ENCODE results near the gene ZNF746.
"Not testable (repeated sequence)": the region's sequence is repeated elsewhere in the genome, so short reads cannot be mapped to it uniquely, and the experiment has no call there.

ZNF746 gene

GRCh38 chr7:149493975-149494374 is 3.6 kb downstream of the ZNF746 start:
- not testable (repeated sequence) for H3K4me3 ChIP-seq (ENCODE audit: low read length); DNase-seq (ENCODE audit: low read depth, low spot score)

GRCh38 chr7:149493366-149493765 is 4.2 kb downstream of the ZNF746 start:
- no peak overlapping the region for H3K4me3 ChIP-seq (ENCODE audit: low read length)
- DNase-seq (ENCODE audit: low read depth, low spot score) = no peak

- DNase-seq (ENCODE audit: low read depth, low spot score) = no peak
These were observed 7.4 kb downstream of the ZNF746 start for GRCh38 chr7:149490083-149490760.

GRCh38 chr7:149489391-149490024 is 8.1 kb downstream of the ZNF746 start:
- H3K4me3 ChIP-seq (ENCODE audit: low read length) = no peak overlapping the region
- DNase-seq (ENCODE audit: low read depth, low spot score) = no peak

More at GRCh38 chr7:149490083-149490760, 7.4 kb downstream of the ZNF746 start:
- H3K4me3 ChIP-seq (ENCODE audit: low read length) = no peak overlapping the region

- no peak overlapping the region for H3K4me3 ChIP-seq (ENCODE audit: low read length)
- no peak for DNase-seq (ENCODE audit: low read depth, low spot score)
These were observed 18.0 kb downstream of the ZNF746 start for GRCh38 chr7:149479568-149479967.

- H3K4me3 ChIP-seq (ENCODE audit: low read length) = no peak overlapping the region
- no peak for DNase-seq (ENCODE audit: low read depth, low spot score)
These were observed 18.9 kb downstream of the ZNF746 start for GRCh38 chr7:149478754-149479153.

- DNase-seq (ENCODE audit: low read depth, low spot score) = no peak
- no peak overlapping the region for H3K4me3 ChIP-seq (ENCODE audit: low read length)
These were observed 19.8 kb downstream of the ZNF746 start for GRCh38 chr7:149477494-149478443.

- no peak overlapping the region for H3K4me3 ChIP-seq (ENCODE audit: low read length)
- DNase-seq (ENCODE audit: low read depth, low spot score) = no peak
These were observed 20.8 kb downstream of the ZNF746 start for GRCh38 chr7:149476791-149477190.

GRCh38 chr7:149475121-149476045 is 22.2 kb downstream of the ZNF746 start:
- H3K4me3 ChIP-seq (ENCODE audit: low read length) = no peak overlapping the region
- DNase-seq (ENCODE audit: low read depth, low spot score) = no peak

- no peak overlapping the region for H3K4me3 ChIP-seq (ENCODE audit: low read length)
- DNase-seq (ENCODE audit: low read depth, low spot score) = no peak
These were observed 23.1 kb downstream of the ZNF746 start for GRCh38 chr7:149474309-149475120.

GRCh38 chr7:149473251-149473650 is 24.4 kb downstream of the ZNF746 start:
- no peak overlapping the region for H3K4me3 ChIP-seq (ENCODE audit: low read length)
- no peak for DNase-seq (ENCODE audit: low read depth, low spot score)

GRCh38 chr7:149471289-149471953 is 26.2 kb downstream of the ZNF746 start:
- DNase-seq (ENCODE audit: low read depth, low spot score) = no peak
- H3K4me3 ChIP-seq (ENCODE audit: low read length) = no peak overlapping the region

- no peak for DNase-seq (ENCODE audit: low read depth, low spot score)
- no peak overlapping the region for H3K4me3 ChIP-seq (ENCODE audit: low read length)
These were observed 27.8 kb downstream of the ZNF746 start for GRCh38 chr7:149469806-149470205.

GRCh38 chr7:149468208-149468607 is 29.4 kb downstream of the ZNF746 start:
- no peak for DNase-seq (ENCODE audit: low read depth, low spot score)
- H3K4me3 ChIP-seq (ENCODE audit: low read length) = no peak overlapping the region

GRCh38 chr7:149467321-149467859 is 30.2 kb downstream of the ZNF746 start:
- no peak overlapping the region for H3K4me3 ChIP-seq (ENCODE audit: low read length)
- DNase-seq (ENCODE audit: low read depth, low spot score) = no peak

- DNase-seq (ENCODE audit: low read depth, low spot score) = no peak
- no peak overlapping the region for H3K4me3 ChIP-seq (ENCODE audit: low read length)
These were observed 31.2 kb downstream of the ZNF746 start for GRCh38 chr7:149466364-149466763.

- no peak for DNase-seq (ENCODE audit: low read depth, low spot score)
- H3K4me3 ChIP-seq (ENCODE audit: low read length) = no peak overlapping the region
These were observed 34.0 kb downstream of the ZNF746 start for GRCh38 chr7:149463500-149464161.

Data from Jurkat, Clone E6-1 (cell line).